Left kidney (tissue), 8 donors: Measurements from ENCODE around the gene DHRS7. TPM values are rescaled to one million over a fixed set of nuclear protein-coding genes. Genes with fewer than 3 reads are reported as not detected.

ENCODE experiments used
- DNase-seq: peaks from one replicate; pipeline ENCODE4 v3.0.0-alpha.2; 2013
- long read RNA-seq, 8 donors: transcript quantifications; one replicate each; lab custom pipeline, GENCODE V29; 2026
- polyA plus RNA-seq: library from polyadenylated mRNA; unstranded; fragments of 120-200 nt; gene quantifications from one replicate; pipeline ENCODE4 v1.2.1, GENCODE V29; 2013; ENCODE audit not compliant: insufficient read length

DHRS7 gene, protein sequence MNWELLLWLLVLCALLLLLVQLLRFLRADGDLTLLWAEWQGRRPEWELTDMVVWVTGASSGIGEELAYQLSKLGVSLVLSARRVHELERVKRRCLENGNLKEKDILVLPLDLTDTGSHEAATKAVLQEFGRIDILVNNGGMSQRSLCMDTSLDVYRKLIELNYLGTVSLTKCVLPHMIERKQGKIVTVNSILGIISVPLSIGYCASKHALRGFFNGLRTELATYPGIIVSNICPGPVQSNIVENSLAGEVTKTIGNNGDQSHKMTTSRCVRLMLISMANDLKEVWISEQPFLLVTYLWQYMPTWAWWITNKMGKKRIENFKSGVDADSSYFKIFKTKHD
- 71.6 TPM for polyA plus RNA-seq
- long read RNA-seq, donor 1, transcript DHRS7-207 (4 exons, 924 nt): minor isoform, 6 of 62 reads
- long read RNA-seq, donor 1, transcript DHRS7-209 (7 exons, 1,322 nt): major isoform, 35 of 62 reads
- long read RNA-seq, donor 1, transcript DHRS7-206 (2 exons, 563 nt): minor isoform, 13 of 62 reads
- long read RNA-seq, donor 1, partial matches to known transcripts: 6 of 62 reads
- long read RNA-seq, donor 1, other reads (novel, unspliced or antisense): 0 of 62 reads
- long read RNA-seq, donor 2, transcript DHRS7-207 (4 exons, 924 nt): minor isoform, 7 of 91 reads
- long read RNA-seq, donor 2, transcript DHRS7-209 (7 exons, 1,322 nt): major isoform, 42 of 91 reads
- long read RNA-seq, donor 2, transcript DHRS7-205 (6 exons, 1,361 nt): minor isoform, 6 of 91 reads
- long read RNA-seq, donor 2, transcript DHRS7-206 (2 exons, 563 nt): minor isoform, 27 of 91 reads
- long read RNA-seq, donor 2, partial matches to known transcripts: 9 of 91 reads
- long read RNA-seq, donor 2, other reads (novel, unspliced or antisense): 0 of 91 reads
- long read RNA-seq, donor 3, transcript DHRS7-206 (2 exons, 563 nt): minor isoform, 15 of 62 reads
- long read RNA-seq, donor 3, transcript DHRS7-209 (7 exons, 1,322 nt): major isoform, 35 of 62 reads
- long read RNA-seq, donor 3, partial matches to known transcripts: 9 of 62 reads
- long read RNA-seq, donor 3, other reads (novel, unspliced or antisense): 0 of 62 reads
- long read RNA-seq, donor 4, partial matches to known transcripts: 0 of 5 reads
- long read RNA-seq, donor 4, other reads (novel, unspliced or antisense): 0 of 5 reads
- long read RNA-seq, donor 5, transcript DHRS7-209 (7 exons, 1,322 nt): major isoform, 64 of 92 reads
- long read RNA-seq, donor 5, transcript DHRS7-206 (2 exons, 563 nt): minor isoform, 12 of 92 reads
- long read RNA-seq, donor 5, partial matches to known transcripts: 13 of 92 reads
- long read RNA-seq, donor 5, other reads (novel, unspliced or antisense): 0 of 92 reads
- long read RNA-seq, donor 6, transcript DHRS7-206 (2 exons, 563 nt): minor isoform, 19 of 67 reads
- long read RNA-seq, donor 6, transcript DHRS7-209 (7 exons, 1,322 nt): major isoform, 40 of 67 reads
- long read RNA-seq, donor 6, partial matches to known transcripts: 7 of 67 reads
- long read RNA-seq, donor 6, other reads (novel, unspliced or antisense): 0 of 67 reads
- long read RNA-seq, donor 7, transcript DHRS7-209 (7 exons, 1,322 nt): major isoform, 51 of 134 reads
- long read RNA-seq, donor 7, transcript DHRS7-206 (2 exons, 563 nt): minor isoform, 45 of 134 reads
- long read RNA-seq, donor 7, transcript DHRS7-207 (4 exons, 924 nt): minor isoform, 6 of 134 reads
- long read RNA-seq, donor 7, partial matches to known transcripts: 31 of 134 reads
- long read RNA-seq, donor 7, other reads (novel, unspliced or antisense): 0 of 134 reads
- long read RNA-seq, donor 8, transcript DHRS7-209 (7 exons, 1,322 nt): major isoform, 27 of 32 reads
- long read RNA-seq, donor 8, partial matches to known transcripts: 0 of 32 reads
- long read RNA-seq, donor 8, other reads (novel, unspliced or antisense): 0 of 32 reads

GRCh38 chr14:60164712-60165546, at the start of gene DHRS7:
DHRS7 (minus strand) TSS chr14:60165398; CDS start chr14:60165309, 89 bp downstream.
- DNase-seq: peak; percentile 72

GRCh38 chr14:60214415-60215126, 49.4 kb upstream of the DHRS7 start:
- no peak for DNase-seq

DNA sequence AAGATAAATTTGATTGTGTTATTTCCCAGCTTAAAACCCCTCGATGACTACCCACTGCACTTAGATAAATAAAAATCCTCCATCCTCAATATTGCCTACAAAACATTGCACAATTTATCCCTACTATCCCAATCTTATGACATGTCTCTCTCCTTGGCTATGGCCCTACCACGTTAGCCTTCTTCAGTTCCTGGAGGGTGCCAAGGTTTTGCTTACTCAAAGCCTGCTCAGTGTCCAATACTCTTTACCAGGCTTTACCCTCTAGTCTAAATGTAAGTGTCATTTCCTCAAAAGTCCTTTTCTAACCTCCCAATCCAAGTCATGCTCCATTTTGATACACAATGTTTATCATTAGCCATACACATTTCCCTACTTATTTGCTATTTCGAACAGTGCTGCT, 48.8 kb upstream of the DHRS7 start:
- no peak for DNase-seq

DNA sequence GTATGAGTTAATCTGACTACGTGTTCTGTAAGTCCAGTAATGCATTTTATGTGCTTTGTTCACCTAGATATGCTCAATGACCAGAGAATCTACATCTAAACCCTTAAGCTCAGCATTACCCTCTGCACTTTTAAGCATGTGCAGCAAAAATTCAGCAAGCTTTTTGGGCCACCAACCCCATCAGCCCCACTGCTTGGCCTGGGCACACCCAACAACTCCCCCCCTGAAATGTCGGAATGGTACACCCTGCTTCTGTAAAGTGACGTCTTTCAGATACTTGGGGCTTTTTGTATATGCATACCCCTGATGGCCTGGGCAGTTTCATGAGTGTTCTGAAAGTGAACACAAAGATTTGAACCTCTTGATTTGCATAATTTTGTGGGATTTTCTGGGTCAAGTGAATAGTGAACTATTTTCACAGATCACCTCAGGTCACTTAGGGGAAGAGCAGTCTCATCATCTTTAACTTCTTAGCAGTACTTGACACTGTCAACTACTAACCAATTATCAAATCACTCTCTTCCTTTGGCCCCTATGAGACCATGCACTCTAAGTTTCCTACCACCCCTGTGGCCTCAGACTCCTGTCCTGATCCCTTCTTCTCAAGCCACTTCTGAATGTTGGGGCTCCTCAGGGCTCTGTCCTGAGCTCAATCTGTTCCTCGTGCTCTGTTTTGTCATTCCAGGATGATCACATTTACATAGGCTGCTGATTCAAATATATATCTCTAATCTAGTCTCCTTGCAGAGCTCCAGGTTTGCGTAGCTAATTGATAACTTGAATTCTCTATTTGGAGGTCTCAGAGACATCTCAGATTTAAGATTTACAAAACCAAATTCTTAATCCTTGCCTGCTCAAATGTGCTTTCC, 47.5 kb upstream of the DHRS7 start:
- no peak for DNase-seq

DNA sequence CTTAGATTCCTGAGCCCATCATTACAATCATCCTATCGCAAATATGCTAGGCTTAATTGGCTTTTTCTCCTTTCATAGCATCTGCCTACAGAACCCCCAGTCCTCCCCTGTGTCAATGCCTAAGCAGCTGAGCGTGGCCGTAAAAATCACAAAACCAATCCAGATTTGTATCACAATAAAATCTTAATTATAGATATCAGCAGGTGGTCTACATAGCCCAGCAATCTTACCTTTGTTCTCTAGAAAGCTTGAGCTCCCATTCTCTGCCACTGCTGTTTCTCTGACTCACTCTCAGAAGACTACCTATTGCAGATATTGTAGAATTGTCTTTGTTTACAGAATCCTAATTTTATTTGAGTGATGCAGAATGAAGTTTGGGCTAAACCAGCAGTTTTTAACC, 46.0 kb upstream of the DHRS7 start:
- DNase-seq: no peak

DNA sequence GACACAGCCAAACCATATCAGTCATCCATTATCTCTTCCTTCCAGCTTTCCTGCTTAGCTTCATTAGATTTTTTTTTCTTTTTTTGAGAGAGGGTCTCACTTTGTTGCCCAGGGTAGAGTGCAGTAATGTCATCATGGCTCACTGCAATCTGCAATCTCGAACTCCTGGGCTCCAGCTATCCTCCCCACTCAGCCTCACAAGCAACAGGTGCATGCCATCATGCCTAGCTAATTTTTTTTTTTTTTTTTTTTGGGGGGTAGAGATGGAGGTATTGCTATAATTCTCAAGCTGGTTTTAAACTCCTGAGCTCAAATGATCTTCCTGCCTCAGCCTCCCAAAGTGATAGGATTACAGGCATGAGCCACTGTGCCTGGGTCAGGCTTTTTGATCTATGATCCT, 45.5 kb upstream of the DHRS7 start:
- no peak for DNase-seq

- no peak for DNase-seq
Observed at GRCh38 chr14:60206837-60207533, 41.8 kb upstream of the DHRS7 start.

- no peak for DNase-seq
Observed at GRCh38 chr14:60206249-60206670, 41.1 kb upstream of the DHRS7 start.

DNA sequence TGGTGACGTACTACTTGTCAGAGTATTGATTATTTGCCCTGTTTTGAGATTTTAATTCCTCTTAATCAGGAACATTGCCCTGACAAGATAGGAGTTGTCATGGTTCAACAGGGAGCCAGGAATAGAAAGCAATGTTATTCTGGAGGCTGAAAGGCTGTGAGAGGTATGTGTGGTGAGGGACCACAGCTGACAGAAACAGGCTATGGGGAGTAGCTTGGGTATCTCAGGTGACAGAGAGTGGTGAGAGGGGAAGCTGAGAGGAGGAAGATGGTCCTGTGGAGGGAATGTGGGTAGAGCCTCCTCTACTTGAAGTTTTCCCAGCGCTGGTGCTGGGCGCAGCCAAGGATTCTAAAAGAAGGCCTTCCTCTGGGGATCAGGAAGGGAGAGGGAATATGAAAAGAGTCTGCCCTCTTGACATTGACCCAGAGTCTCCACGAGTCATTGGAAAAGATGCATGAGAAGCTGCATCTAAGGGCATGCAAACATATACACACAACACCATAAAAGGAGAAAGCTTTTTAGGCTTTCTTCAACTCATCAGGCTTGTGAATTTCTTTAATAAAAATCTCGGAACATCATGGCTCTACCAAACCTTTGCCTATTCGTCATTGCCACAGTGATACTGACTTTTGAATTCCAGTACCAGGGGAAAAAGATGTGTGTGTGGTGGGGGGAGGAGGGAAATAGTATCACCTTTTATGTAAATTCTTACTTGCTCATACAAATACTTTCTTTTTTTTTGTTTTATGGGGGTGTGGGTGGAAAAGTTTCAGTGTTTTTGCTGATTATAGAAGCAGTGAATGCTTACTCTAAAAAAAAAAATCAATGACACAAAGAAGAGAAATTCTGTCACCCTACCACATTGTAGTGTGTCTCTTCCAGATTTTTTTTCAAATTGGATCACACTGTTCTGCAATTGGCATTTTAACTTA, 39.9 kb upstream of the DHRS7 start:
- no peak for DNase-seq

GRCh38 chr14:60204104-60204842, 39.1 kb upstream of the DHRS7 start:
- DNase-seq: no peak

GRCh38 chr14:60199321-60199720, 34.1 kb upstream of the DHRS7 start:
- DNase-seq: no peak

DNA sequence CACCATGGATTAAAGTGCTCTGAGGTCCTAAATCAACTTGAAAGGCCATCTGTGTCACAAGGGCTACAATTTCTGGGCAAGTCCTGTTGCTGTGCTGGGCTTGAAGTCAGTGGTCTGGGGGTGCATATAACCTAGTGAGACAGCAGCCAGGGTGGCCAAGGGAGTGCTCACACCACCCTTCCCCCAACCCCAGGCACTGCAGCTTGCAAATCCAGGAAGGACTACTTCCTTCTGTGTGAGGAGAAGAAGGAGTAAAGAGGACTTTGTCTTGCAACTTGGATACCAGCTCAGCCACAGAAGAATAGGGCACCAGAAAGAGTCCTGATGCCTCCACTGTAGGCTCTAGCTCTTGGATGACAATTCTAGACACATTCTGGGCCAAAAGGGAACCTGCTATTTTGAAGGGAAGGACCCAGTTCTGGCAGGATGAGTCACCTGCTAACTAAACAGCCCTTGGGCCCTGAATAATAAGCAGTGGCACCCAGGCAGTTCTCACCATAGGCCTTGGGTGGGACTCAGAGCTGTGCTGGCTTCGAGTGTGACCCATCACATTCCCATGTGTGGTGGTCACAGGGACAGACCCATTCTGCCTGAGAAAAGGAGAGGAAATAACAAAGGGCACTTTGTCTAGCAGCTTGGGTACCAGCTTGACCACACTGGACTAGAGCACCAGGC, 32.6 kb upstream of the DHRS7 start:
- DNase-seq: no peak

DNA sequence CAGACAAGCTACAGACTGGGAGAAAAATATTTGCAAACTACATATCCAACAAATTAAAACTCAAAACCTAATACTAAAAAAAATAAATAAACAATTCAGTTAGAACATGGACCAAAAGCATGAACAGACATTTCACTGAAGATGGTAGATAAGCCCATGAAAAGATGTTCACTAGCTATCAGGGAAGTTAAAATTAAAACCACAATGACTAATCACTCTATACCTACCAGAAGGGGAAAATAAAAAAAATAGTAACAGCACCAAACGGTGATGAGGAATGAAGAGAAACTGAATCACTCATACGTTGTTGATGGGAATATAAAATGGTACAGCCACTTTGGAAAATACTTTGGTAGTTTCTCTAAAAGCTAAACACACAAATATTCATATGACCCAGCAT, 31.1 kb upstream of the DHRS7 start:
- DNase-seq: no peak

GRCh38 chr14:60195179-60195810, 30.1 kb upstream of the DHRS7 start:
- no peak for DNase-seq
